Measurements from ENCODE around the gene TAGLN. TPM values are rescaled to one million over a fixed set of nuclear protein-coding genes. Genes with fewer than 3 reads are reported as not detected.
A peak's percentile ranks its signal among the peaks of the same experiment; 100 is the strongest.

TAGLN gene
- total and polyA plus RNA-seq, 9 of the 15 experiments (the other 6 are each of a cell fraction or from before 2014, with no cell fraction given): 0.21 to 4.9 (median 1.1) TPM

GRCh38 chr11:117179048-117179999, 19.8 kb upstream of the TAGLN start (continued):
- TF ChIP-seq ZBTB40 (IDR thresholded peaks at IDR 0.05): 0 out of 2 replicates have a peak, but pooled peaks have one; percentile 14
- TF ChIP-seq ZBTB40 (CRISPR knock-in tag; IDR thresholded peaks at IDR 0.05): no peak
- TF ChIP-seq BHLHE40 (IDR thresholded peaks at IDR 0.05; ENCODE audit: low read length): no peak
- no peak for TF ChIP-seq ZNF175 (CRISPR knock-in tag; IDR thresholded peaks at IDR 0.05; ENCODE audit: low read depth)
- TF ChIP-seq UBTF (IDR thresholded peaks at IDR 0.05; ENCODE audit: borderline replicate concordance in 1 of 2, low read depth in 2 of 2, low read length in 2 of 2): peak; percentile 7 to 66; a peak in 2 of 4 replicates
- no peak for TF ChIP-seq MNT (conservative IDR thresholded peaks at IDR 0.05)
- TF ChIP-seq ZNF311 (CRISPR knock-in tag; IDR thresholded peaks at IDR 0.05): no peak
- no peak for TF ChIP-seq FOXJ3 (CRISPR knock-in tag; IDR thresholded peaks at IDR 0.05)
- no peak for TF ChIP-seq KLF6 (CRISPR knock-in tag; IDR thresholded peaks at IDR 0.05; ENCODE audit: borderline replicate concordance)
- TF ChIP-seq ZSCAN32 (CRISPR knock-in tag; IDR thresholded peaks at IDR 0.05): no peak
- TF ChIP-seq NR2C2 (CRISPR knock-in tag; IDR thresholded peaks at IDR 0.05): no peak
- TF ChIP-seq NR2C2 (tag; IDR thresholded peaks at IDR 0.05): 0 out of 2 replicates have a peak, but pooled peaks have one; percentile 47
- no peak for TF ChIP-seq ZNF165 (CRISPR knock-in tag; IDR thresholded peaks at IDR 0.05; ENCODE audit: borderline replicate concordance)

Data from K562 (cell line).